Endothelial cell of umbilical vein (primary cell): ENCODE results near the gene SIPA1L2. TPM values are rescaled to one million over a fixed set of nuclear protein-coding genes. Genes with fewer than 3 reads are reported as not detected.

Experiments used
- BruUV-seq: library from RNA; stranded (reverse); fragments of 400-500 nt; replicated peaks from 2 replicates; lab custom pipeline; 2021; lab: Mats Ljungman, UMichigan
- CTCF ChIA-PET: fragments of 300-600, 350-600 bp; sonication (Branson Sonifier 250); formaldehyde crosslinking; loops from one replicate; lab custom pipeline; 2021; ENCODE audit warnings: antibody characterized with exemption, inconsistent platforms; lab: Charles Lee
- POLR2A ChIA-PET: fragments of 300-600, 350-600 bp; sonication (Branson Sonifier 250); formaldehyde crosslinking; loops from one replicate; lab custom pipeline; 2021; ENCODE audit warnings: antibody characterized with exemption, inconsistent platforms; lab: Charles Lee
- DNase-seq: peaks from one replicate; pipeline ENCODE4 v3.0.0-alpha.2; 2011; ENCODE audit warnings: low read depth, low spot score
- FAIRE-seq: peaks from 2 replicates; lab custom pipeline; 2011; peaks lifted over from hg19 to GRCh38; lab: Jason Lieb, UNC
- H2AFZ ChIP-seq: 2 replicates; pipeline ENCODE4 v1.6.0; 2012; ENCODE audit warnings: low read depth, low read length, control low read depth, inconsistent platforms
- H3K27ac ChIP-seq: 2 replicates; pipeline ENCODE4 v1.5.1; 2011; ENCODE audit warnings: low read depth, mild to moderate bottlenecking, control low read depth, low read length, moderate library complexity; ENCODE audit not compliant: insufficient read depth
- H3K27me3 ChIP-seq, 2 experiments: 2 replicates each; pipeline versions ENCODE4 v1.6.0 to v1.6.1; 2011; ENCODE audit warnings: low read length in 2 of 2, mixed read lengths in 1 of 2; ENCODE audit not compliant: control insufficient read depth in 2 of 2, insufficient read depth in 2 of 2
- H3K36me3 ChIP-seq, 2 experiments: 2 replicates in 1 of 2; 3 replicates in 1 of 2; pipeline ENCODE4 v1.5.1; 2011; ENCODE audit warnings: low read length in 2 of 2, mild to moderate bottlenecking in 1 of 2, moderate library complexity in 1 of 2; ENCODE audit not compliant: control insufficient read depth in 2 of 2, insufficient read depth in 2 of 2; ENCODE audit errors: extremely low read depth in 1 of 2
- H3K4me1 ChIP-seq: 3 replicates; pipeline ENCODE4 v1.5.1; 2011; ENCODE audit warnings: mild to moderate bottlenecking, low read length; ENCODE audit not compliant: control insufficient read depth, insufficient read depth; ENCODE audit errors: extremely low read depth
- H3K4me2 ChIP-seq: 2 replicates; pipeline ENCODE4 v1.6.1; 2011; ENCODE audit warnings: low read length, control low read depth, mixed read lengths; ENCODE audit not compliant: insufficient read depth
- H3K4me3 ChIP-seq, 3 experiments: fragments of 200-600 bp in 1 of 3; sonication (generic), shearing (Covaris generic) in 1 of 3; replicated peaks in 1 of 3; 2 replicates each; pipeline ENCODE4 v1.5.1; 2011 to 2016; ENCODE audit warnings: control low read depth in 3 of 3, low read length in 3 of 3, mild to moderate bottlenecking in 2 of 3, inconsistent platforms in 1 of 3, low read depth in 1 of 3, moderate library complexity in 1 of 3; ENCODE audit not compliant: insufficient read depth in 1 of 3
- H3K79me2 ChIP-seq: 2 replicates; pipeline ENCODE4 v1.6.0; 2012; ENCODE audit warnings: low read length, inconsistent platforms; ENCODE audit not compliant: control insufficient read depth, insufficient read depth
- H3K9ac ChIP-seq: replicated peaks from 2 replicates; pipeline ENCODE3; 2011; ENCODE audit warnings: low read length, control low read depth; ENCODE audit not compliant: insufficient read depth; ENCODE audit errors: extremely low read depth
- H3K9me1 ChIP-seq: replicated peaks from 3 replicates; pipeline ENCODE4 v1.6.0; 2011; ENCODE audit warnings: mild to moderate bottlenecking, low read length; ENCODE audit not compliant: control insufficient read depth, insufficient read depth; ENCODE audit errors: extremely low read depth
- H3K9me3 ChIP-seq: replicated peaks from 2 replicates; pipeline ENCODE4 v1.5.1; 2012; ENCODE audit warnings: low read length, inconsistent platforms; ENCODE audit not compliant: control insufficient read depth, insufficient read depth
- H4K20me1 ChIP-seq: replicated peaks from 2 replicates; pipeline ENCODE3; 2011; ENCODE audit warnings: mild to moderate bottlenecking, low read length; ENCODE audit not compliant: control insufficient read depth, insufficient read depth; ENCODE audit errors: extremely low read depth
- CTCF ChIP-seq, 2 donors: IDR thresholded peaks; 1 replicate in 1 of 2; 2 replicates in 1 of 2; pipeline ENCODE4 v1.5.1; 2011; ENCODE audit warnings: low read length in 2 of 2, mild to moderate bottlenecking in 2 of 2, moderate library complexity in 2 of 2, control low read depth in 1 of 2, inconsistent platforms in 1 of 2, low read depth in 1 of 2; ENCODE audit not compliant: insufficient read depth in 1 of 2; ENCODE audit errors: extremely low read depth in 1 of 2
- EZH2 ChIP-seq: IDR thresholded peaks from 2 replicates; pipeline ENCODE4 v1.6.1; 2012; ENCODE audit warnings: borderline replicate concordance, low read depth, mild to moderate bottlenecking, moderate library complexity, low read length, inconsistent platforms; ENCODE audit not compliant: severe bottlenecking
- FOS ChIP-seq: IDR thresholded peaks from 2 replicates; pipeline ENCODE4 v1.6.1; 2011; ENCODE audit warnings: mild to moderate bottlenecking, low read length, moderate library complexity, borderline replicate concordance; ENCODE audit not compliant: insufficient read depth
- GATA2 ChIP-seq: IDR thresholded peaks from 2 replicates; pipeline ENCODE4 v1.7.0; 2011; ENCODE audit warnings: low read depth, mild to moderate bottlenecking, moderate library complexity, mixed read lengths, low read length; ENCODE audit not compliant: insufficient read length, insufficient read depth
- JUN ChIP-seq: IDR thresholded peaks from 2 replicates; pipeline ENCODE4 v1.6.1; 2011; ENCODE audit warnings: borderline replicate concordance, low read depth; ENCODE audit not compliant: insufficient read length, insufficient read depth
- MYC ChIP-seq: IDR thresholded peaks from one replicate; pipeline ENCODE4 v1.6.1; 2011; ENCODE audit warnings: mild to moderate bottlenecking, low read depth, low read length
- POLR2A ChIP-seq: IDR thresholded peaks from 2 replicates; pipeline ENCODE4 v1.6.1; 2012; ENCODE audit warnings: low read depth, mild to moderate bottlenecking, control low read depth, low read length
- POLR2AphosphoS5 ChIP-seq: IDR thresholded peaks from 2 replicates; pipeline ENCODE4 v1.6.1; 2012; ENCODE audit warnings: low read depth, mild to moderate bottlenecking, control low read depth, low read length, moderate library complexity; ENCODE audit not compliant: insufficient read depth
- dilution Hi-C: fragments of 300-500 bp; cut with MboI; formaldehyde crosslinking; loops from one replicate; pipeline ENCODE4 v1.15.0; 2019; ENCODE audit warnings: low sequenced_read_pairs; ENCODE audit not compliant: extremely low pct_ligation_motif_present
- intact Hi-C: fragments of 100-400 bp; cut with micrococcal nuclease; formaldehyde crosslinking; loops from one replicate; pipeline ENCODE4 v1.10.0; 2022
- polyA plus RNA-seq, 4 experiments: library from polyadenylated mRNA; depleted of rRNA in 3 of 4; stranded (reverse) in 3 of 4; unstranded in 1 of 4; fragments of >200 nt; gene quantifications; 2 replicates each; pipeline versions ENCODE4 v1.2.1 to v1.2.3, GENCODE V29; 2011 to 2012; ENCODE audit warnings: missing spikeins in 1 of 4
- total RNA-seq: library from RNA; stranded (reverse); gene quantifications from 2 replicates; pipeline ENCODE4 v1.2.3, GENCODE V29; 2021
- TF ChIP-seq, protein P1 (sequence below): IDR thresholded peaks from 2 replicates; pipeline ENCODE4 v1.6.1; 2011; ENCODE audit not compliant: insufficient read depth, insufficient read length

The SIPA1L2 gene
- total and polyA plus RNA-seq, 2 donors (not counting 3 experiments of a cell fraction or from before 2014, with no cell fraction given) = 3.6 to 12.8 TPM

- H4K20me1 ChIP-seq = no peaks in the 10 kb centered on the region
- no peaks in the 10 kb centered on the region for H3K9me1 ChIP-seq
- BruUV-seq = no TSS peak
- H3K36me3 ChIP-seq = no peaks in the 10 kb centered on the region
- no peaks in the 10 kb centered on the region for H3K79me2 ChIP-seq
- ChIA-PET POLR2A (interaction anchor here (0.7 kb wide), 1 partner anchor 12 kb away, joined by 3 read pairs; no protein-coding TSS in a partner anchor), CTCF (interaction anchor here (1.2 to 1.6 kb wide), 2 partner anchors 124 to 139 kb away, joined by 3 read pairs; no protein-coding TSS in a partner anchor)
- no peak for DNase-seq
- no peak overlapping the region for H3K4me3 ChIP-seq
- no peak overlapping the region for H3K9ac ChIP-seq
- no peak for FAIRE-seq
- no peaks in the 10 kb centered on the region for H3K27me3 ChIP-seq
- no peak overlapping the region for H3K4me2 ChIP-seq
- H3K9me3 ChIP-seq = no peaks in the 10 kb centered on the region
- dilution Hi-C loops = no loop called here
- peaks cover 2% of the 10 kb centered on the region for H3K4me1 ChIP-seq
- TF ChIP-seq CTCF (IDR thresholded peaks at IDR 0.05; ENCODE audit: extremely low read depth in 1 of 2, insufficient read depth in 1 of 2, low read depth in 1 of 2, low read length in 2 of 2) = no peak
- TF ChIP-seq, protein P1, sequence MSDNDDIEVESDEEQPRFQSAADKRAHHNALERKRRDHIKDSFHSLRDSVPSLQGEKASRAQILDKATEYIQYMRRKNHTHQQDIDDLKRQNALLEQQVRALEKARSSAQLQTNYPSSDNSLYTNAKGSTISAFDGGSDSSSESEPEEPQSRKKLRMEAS = no peak
- no peak for TF ChIP-seq MYC
- TF ChIP-seq POLR2AphosphoS5 = no peak
- H2AFZ ChIP-seq = no peak overlapping the region
- no peak overlapping the region for H3K27ac ChIP-seq
- intact Hi-C loops = loop anchor here (1.0 kb wide), 1 partner anchor 9 kb away; no protein-coding TSS in a partner anchor
Measured at GRCh38 chr1:232598837-232599177, 31.1 kb downstream of the SIPA1L2 start.

DNA sequence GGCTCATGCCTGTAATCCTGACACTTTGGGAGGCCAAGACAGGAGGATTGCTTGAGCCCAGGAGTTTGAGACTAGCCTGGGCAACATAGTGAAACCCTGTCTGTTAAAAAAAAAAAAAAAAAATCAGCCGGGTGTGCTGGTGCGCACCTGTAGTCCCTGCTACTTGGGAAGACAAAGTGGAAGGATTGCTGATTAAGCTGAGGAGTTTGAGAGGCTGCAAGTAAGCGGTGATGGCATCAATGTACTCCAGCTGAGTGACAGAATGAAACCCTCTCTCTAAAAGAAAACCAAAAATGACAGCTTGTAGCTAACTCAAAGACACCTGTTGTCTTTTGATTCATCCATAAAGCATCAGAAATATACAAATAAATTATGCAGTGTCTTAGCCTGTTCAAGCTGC, 31.8 kb downstream of the SIPA1L2 start:
- no peak overlapping the region for H3K27ac ChIP-seq
- H4K20me1 ChIP-seq = no peaks in the 10 kb centered on the region
- no peaks in the 10 kb centered on the region for H3K36me3 ChIP-seq
- DNase-seq (no peak), FAIRE-seq (no peak)
- no peak overlapping the region for H3K4me3 ChIP-seq
- H3K4me2 ChIP-seq = no peak overlapping the region
- ChIA-PET CTCF (interaction anchor here (1.2 kb wide), 1 partner anchor 123 kb away, joined by 3 read pairs; no protein-coding TSS in a partner anchor), POLR2A (interaction anchor here (0.7 kb wide), 1 partner anchor 11 kb away, joined by 3 read pairs; no protein-coding TSS in a partner anchor)
- TF ChIP-seq, protein P1 = no peak
- TF ChIP-seq POLR2A (no peak), GATA2 (no peak), EZH2 (no peak), POLR2AphosphoS5 (no peak), JUN (no peak), FOS (no peak), CTCF (IDR thresholded peaks at IDR 0.05; ENCODE audit: extremely low read depth in 1 of 2, insufficient read depth in 1 of 2, low read depth in 1 of 2, low read length in 2 of 2) (no peak), MYC (no peak)
- H3K79me2 ChIP-seq = no peaks in the 10 kb centered on the region
- H3K9me3 ChIP-seq = no peaks in the 10 kb centered on the region
- no peaks in the 10 kb centered on the region for H3K9me1 ChIP-seq
- H3K27me3 ChIP-seq = no peaks in the 10 kb centered on the region
- H3K9ac ChIP-seq = no peak overlapping the region
- peaks cover 2% of the 10 kb centered on the region for H3K4me1 ChIP-seq
- H2AFZ ChIP-seq = no peak overlapping the region
- intact Hi-C loops (no loop called here), dilution Hi-C loops (no loop called here)
- BruUV-seq = no TSS peak
